Hematopoietic multipotent progenitor cell treated with erythropoietin and hydrocortisone succinate and interleukin-3 and kit ligand, for 4 days (in vitro differentiated cells): Measurements from ENCODE around the gene NEUROD2.

Experiments
- DNase-seq: peaks from one replicate; pipeline ENCODE4 v3.0.0-alpha.2; 2015

Gene NEUROD2

DNA sequence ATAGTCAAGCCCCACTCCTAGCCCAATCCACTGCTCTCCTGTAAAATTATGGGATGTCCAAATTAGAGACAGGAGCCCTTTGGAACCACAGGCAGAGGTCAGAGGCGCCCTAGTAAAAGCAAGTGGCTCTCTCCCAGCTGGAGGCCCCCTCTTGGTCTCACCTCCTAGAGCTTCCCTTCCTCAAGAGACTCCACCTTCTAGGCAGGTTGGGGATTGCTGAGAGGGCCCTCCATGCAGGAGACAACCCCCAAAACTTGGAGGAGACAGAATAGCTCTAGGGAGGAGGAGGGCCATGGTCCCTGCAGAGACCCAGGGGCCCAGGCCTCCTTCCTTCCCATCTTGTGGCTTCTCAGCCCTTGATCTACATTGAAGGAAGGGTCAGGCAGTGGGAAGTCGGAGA is 29.4 kb downstream of the NEUROD2 start:
- no peak for DNase-seq

DNA sequence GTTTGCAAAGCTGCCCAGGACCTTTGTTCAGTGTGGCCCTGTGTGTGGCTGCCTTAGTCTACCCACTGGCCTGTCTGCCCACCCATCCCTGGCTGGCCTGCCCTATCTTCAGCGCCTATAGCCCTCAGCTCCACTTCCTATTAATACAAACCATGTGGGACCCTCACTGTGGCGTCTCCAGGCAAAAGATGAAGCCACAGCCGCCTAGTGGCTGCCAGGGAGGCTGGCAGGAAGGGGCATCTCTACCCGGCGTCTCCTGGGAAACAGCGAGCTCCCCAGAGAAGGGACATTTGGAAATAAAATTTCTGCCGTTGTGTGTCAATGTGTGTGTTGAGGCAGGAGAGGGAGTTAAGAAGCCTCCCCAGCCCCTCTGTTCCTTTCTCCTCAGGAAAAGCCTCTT is 31.5 kb downstream of the NEUROD2 start:
- peak; percentile 50 for DNase-seq

DNA sequence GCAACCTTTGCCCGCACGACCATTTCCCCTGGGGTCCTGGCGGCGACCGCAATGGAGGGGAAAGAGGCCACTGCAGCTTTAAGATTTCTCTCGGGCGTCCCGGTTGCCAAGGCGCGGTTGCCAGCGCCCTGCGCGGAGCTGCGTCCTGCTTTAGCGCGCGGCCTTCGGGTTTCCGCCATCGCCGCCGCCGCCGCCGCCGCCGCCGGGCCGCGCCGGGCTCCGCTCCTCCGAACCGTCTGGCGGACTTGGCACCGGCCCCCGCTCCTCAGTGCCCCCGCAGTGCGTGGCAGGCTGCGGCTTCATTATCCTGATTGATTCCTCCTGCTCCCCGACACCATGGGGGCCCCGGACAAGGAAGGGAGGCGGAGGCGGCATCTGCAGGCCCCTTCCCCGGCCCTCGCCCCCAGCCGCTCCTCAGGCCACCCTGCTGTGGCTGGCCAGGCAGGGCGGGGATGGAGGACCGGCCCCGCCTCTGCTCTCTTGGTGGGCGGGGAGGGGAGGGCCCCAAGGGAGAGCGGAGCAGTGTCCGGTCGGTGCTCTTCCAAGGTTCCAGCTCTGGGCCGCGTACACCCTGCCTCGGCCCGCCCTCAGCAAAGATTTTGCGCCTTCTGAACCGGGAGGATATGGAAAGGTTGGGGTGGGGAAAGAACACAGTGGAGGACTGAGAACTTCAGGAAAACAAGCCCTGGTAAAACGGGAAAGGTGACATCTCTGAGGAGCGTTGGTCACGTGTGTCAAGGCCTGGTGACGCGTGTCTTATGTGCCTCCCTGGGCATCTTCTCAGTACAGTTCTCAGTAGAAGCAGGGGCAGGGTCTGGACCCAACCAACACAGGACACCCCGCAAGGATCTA is 34.0 kb downstream of the NEUROD2 start:
- peak; percentile 80 for DNase-seq

DNA sequence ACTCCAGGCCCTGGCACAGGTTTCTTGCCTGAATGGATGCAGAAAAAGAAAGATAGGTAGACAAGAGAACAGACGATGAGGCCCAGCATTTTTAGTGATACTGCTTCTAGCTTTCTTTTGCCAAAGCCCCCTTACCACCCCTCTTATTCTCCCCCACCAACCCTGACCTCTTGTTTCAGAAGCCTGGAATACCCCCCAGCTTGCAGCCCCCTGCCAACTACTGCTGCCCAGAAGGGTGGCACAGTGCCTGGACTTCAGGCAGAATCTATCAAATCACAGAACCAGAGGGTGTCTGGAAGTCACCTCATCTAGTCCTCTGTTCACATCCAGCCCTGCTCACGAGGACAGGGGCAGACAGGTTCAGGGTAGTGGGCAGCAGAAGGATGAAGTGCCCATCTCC is 35.6 kb downstream of the NEUROD2 start:
- no peak for DNase-seq

DNA sequence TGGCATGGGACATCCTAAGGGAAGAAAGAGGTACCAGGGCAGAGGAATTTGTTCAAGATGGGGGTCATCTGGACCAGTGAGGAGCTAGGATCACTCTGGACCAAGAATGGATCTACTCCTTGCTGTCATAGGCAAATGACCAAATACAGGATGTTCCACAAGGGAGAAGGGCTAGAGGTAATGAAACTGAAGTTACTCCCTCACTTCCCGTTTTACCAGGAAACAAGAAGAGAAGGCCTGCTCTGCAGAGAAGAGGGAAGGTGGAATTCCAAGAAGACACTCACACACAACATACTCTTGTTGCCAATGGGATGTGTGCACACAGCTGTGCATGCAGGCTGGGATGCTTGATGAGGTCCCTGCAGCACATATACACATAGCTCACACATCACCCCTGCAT is 38.6 kb downstream of the NEUROD2 start:
- no peak for DNase-seq

DNA sequence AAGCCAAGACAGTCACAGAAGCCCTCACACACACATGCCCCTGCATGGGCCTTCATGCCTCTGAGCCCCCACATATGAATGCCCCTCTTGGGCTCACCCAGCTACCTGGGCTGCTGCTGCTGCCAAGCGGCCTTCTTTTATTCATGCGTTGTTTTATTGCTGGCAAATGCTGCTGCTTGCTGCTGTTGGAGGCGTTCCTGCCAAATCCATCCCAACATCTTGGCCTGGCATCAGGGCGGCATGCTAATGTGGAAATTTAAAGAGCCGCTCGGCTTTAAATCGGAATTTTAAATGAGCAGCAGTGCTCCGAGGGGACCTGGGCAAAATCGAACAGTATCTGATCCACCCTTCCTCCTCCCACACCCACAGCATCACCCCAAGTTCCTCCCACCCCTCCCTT is 39.0 kb downstream of the NEUROD2 start:
- DNase-seq = no peak

DNA sequence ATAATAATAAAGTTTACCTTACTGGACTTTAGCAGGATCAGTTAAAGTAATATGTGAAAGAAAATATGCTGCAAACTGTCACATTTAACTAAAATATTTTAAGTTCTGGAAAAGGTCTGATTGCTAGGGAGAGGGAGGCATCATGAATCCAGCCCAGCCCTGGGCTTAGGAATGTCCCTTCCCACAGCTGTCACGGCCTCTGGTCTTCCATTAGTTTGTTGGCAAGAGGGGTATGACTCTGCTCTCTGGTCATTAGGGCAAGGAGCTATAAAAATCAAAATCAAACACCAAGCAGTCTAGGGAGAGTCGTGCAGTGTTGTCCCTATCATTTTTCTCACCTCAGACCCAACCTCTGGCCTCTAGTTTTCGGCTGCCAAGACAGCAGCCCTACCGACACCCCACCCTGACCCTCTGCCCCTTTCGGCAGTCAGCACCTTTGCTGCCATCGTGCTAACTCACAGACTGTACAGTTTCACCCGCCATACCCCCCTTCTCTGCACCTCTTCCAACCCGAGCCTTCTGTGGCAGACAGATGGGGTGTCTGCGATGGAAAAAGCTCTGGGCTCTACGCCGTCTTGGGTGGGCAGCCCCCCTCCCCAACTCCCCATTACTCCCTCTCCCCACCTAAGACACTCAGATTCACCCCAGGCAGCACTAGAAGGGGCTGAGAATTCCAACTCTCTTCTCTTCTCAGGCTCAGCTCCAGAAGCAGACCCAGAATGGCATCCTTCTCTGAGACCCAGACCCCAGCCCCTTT is 41.4 kb downstream of the NEUROD2 start:
- DNase-seq = no peak

DNA sequence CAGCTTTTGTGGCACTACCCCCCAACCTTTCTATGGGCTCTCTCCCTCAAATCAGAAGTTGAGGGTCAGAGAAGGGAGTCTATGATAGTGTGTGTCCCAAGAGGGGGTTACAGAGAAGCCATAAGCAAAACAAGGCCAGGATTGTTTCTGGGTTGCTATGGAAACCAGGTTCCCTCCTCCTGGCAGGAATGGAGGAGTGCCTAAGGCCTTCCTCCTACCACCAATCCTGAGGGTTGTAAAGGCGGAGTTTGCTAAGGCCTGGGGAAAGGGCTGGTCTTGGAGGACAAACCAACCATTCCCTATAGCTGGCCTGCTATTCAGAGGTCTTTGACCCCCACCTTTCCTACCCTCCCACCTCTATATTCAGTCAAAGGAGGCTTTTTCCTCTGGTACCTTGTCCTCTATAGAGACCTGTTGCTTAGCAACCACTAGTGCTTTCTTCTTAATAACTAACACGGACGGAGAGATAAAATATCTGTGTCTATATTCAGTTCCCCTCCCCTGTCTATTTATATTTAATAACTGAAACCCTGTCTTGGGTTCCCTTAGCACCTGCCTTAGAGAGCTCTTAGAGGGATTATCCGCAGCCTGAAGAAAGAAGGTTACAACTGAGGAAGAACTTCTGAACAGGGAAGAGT is 43.4 kb downstream of the NEUROD2 start:
- DNase-seq = no peak

DNA sequence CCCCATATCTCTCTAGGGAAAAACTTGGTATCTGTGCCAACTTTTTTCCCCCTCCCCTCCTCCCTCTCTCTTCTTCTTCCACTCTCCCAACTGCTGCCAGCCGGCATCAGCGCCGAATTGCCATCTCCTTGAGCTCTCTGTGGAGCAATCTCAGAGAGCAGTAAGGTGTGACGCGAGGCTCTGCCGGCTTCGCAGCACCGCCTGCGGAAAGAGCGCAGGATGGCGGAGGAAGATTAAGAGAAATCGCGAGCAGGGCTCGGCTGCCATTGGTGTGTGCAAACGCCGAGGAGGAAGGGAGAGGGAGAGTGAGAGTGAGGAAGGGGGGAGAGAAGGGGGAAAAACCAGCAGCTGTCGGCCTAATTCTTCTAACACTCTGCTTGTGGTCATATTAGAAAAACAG is 44.2 kb downstream of the NEUROD2 start:
- peak; percentile 78 for DNase-seq

DNA sequence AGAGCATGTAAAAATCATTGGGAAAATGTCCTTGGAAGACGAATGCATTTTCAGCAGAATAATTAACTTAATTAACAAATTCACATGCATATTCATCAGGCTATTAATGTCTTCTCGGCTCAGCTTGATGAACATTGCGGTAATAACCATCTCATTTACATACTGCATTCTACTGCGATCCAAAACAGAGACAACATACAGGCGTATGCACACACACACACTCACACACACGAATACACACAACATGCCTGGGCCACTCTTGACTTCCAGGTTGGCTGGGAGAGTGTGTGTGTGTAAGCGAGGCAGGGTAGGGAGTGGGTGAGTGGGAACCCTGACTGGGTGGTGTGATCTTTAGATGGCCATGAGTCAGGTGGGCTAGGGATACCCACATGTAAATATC is 44.7 kb downstream of the NEUROD2 start:
- DNase-seq = no peak

DNA sequence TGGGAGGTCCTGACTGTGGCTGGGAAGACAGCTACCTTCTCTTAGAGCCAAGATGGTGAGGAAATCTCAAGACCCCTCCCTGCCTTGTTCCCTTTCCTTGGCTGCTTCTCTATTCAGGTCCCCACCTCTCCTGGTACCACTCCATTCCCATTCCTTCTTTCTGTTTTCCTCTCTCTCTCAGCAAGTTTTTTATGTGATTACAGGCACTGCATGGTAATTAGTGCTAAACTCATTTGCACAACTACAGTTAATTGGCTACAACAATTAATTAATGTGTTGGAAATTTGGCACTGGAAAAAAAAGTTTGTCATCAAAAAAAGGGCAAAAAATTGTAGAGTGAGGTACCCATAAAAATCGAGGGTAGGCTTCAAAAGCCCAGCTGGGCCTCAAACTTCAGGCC is 45.3 kb downstream of the NEUROD2 start:
- DNase-seq = no peak

DNA sequence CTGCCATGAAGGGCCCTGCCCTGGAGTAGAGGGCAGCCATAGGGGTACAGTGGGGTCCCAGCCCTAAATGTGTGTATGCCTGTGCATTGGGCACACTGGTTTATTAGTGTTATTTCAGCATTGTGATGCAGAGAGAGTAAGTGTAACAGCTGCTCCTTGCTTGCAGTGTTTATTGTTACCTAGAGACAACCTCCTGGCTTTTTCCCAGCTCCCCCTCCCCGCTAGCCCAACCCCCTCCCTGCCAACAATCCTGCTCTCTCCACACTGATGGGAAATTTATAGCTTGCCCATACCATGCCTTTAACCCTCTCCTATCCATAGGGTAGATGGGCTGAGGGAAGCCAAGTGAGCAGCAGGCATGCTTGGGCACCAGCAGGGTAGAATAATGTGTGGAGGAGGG is 51.3 kb downstream of the NEUROD2 start:
- no peak for DNase-seq

DNA sequence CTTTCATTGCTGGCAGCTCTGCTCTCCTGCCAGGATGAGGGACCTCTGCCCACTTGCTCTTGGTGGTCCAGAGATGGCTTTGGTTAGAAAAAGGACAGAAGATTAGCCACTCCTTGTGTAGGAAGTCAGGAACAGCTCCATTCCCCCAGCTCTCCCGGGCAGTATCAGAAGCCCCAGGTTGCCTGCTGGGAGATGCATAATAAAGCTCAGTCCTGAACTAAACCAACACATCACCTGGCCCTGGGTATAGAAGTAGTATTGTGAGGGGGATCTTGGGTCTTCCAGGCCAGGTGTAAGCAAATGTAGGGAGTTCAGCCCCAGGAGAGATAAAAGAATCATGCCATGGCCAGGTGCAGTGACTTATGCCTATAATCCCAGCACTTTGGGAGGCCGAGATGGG is 52.4 kb downstream of the NEUROD2 start:
- no peak for DNase-seq
